HUES64 (cell line): Measurements from ENCODE around the gene LIMA1. TPM values are rescaled to one million over a fixed set of nuclear protein-coding genes. Genes with fewer than 3 reads are reported as not detected.
"Not testable (repeated sequence)": the region's sequence is repeated elsewhere in the genome, so short reads cannot be mapped to it uniquely, and the experiment has no call there.

ENCODE experiments used
- H3K27ac ChIP-seq: 2 replicates; pipeline ENCODE4 v1.7.0; 2013; ENCODE audit warnings: low read depth, low read length, inconsistent platforms
- H3K27me3 ChIP-seq: 2 replicates; pipeline ENCODE4 v1.6.1; 2013; ENCODE audit warnings: mild to moderate bottlenecking, low read length; ENCODE audit not compliant: insufficient read depth
- H3K36me3 ChIP-seq: 2 replicates; pipeline ENCODE4 v1.6.1; 2013; ENCODE audit warnings: mild to moderate bottlenecking, low read length; ENCODE audit not compliant: insufficient read depth
- H3K4me1 ChIP-seq: 2 replicates; pipeline ENCODE4 v1.6.1; 2013; ENCODE audit warnings: mild to moderate bottlenecking, low read length, moderate library complexity; ENCODE audit not compliant: insufficient read depth
- H3K4me3 ChIP-seq: 2 replicates; pipeline ENCODE4 v1.5.1; 2013; ENCODE audit warnings: mild to moderate bottlenecking, low read length, moderate library complexity
- H3K9ac ChIP-seq: 2 replicates; pipeline ENCODE4 v1.6.1; 2013; ENCODE audit warnings: mild to moderate bottlenecking, low read depth, low read length
- H3K9me3 ChIP-seq: 2 replicates; pipeline ENCODE4 v1.6.1; 2013; ENCODE audit warnings: low read depth, low read length; ENCODE audit not compliant: insufficient read depth
- WGBS: fragments of 150-250, 120-280 bp; methylation state at CpG from one replicate; pipeline ENCODE4 v1.1.7; 2013; ENCODE audit warnings: missing lambda C conversion rate; 5-methylcytosine and 5-hydroxymethylcytosine counted together
- polyA plus RNA-seq, 2 experiments: library from polyadenylated mRNA; stranded (reverse); fragments of 50-300 nt; gene quantifications; one replicate each; pipeline ENCODE4 v1.2.3, GENCODE V29; 2013

LIMA1 gene
- 30.7 TPM for polyA plus RNA-seq (2013, experiment 1 of 2)
- 30.7 TPM for polyA plus RNA-seq (2013, experiment 2 of 2)

DNA sequence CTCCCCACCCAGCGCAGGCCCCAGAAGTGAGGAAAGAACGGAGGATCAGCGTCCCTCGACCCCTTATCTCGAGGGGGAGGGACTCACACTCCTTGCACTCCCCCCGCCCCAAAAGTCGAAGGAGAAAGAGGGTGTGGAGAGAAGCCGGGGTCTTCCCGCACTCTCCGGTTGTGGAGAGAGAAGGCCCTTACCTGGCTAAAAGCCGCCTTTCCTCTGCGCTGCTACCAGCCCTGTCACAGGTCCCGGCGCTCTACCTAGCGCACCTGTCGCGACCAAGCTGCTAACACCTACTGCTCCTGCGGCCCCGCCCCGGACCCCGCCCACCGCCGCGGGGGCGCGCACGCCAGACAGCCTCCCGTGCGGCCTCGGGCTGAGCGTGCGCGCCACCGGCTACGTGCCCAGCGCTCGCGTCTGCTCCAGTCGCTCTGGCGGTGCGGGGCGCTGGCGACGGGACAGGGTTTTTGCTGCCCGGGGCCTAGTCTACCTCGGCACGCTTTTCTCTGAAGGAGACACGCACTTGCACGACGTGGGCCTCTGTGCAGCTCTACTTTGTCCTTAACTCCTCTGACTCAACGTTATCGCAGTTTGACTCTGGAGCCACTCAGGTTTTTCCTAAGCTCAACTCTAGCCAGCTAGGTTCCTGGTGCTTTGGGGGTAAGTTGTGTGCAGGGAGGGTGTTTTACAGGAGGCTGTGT lies at the start of gene LIMA1:
LIMA1 (minus strand) TSS at position 292 of the 695 bp plus-strand sequence. CDS start 34,769 bp downstream, outside the sequence.
- Histone ChIP-seq H3K9ac (peak within 1 kb of the TSS; percentile 71), H3K4me3 (peak within 1 kb of the TSS; percentile 84), H3K27me3 (peaks cover 17% of the 10 kb centered on the region; the same call in 1 of the 2 replicates), H3K4me1 (no peaks in the 10 kb centered on the region), H3K36me3 (no peaks in the 10 kb centered on the region), H3K27ac (no peak within 1 kb of the TSS; the same call in 1 of the 2 replicates), H3K9me3 (no peaks in the 10 kb centered on the region)
- 2% methylated on average over 49 of the region's 52 CpGs for WGBS

DNA sequence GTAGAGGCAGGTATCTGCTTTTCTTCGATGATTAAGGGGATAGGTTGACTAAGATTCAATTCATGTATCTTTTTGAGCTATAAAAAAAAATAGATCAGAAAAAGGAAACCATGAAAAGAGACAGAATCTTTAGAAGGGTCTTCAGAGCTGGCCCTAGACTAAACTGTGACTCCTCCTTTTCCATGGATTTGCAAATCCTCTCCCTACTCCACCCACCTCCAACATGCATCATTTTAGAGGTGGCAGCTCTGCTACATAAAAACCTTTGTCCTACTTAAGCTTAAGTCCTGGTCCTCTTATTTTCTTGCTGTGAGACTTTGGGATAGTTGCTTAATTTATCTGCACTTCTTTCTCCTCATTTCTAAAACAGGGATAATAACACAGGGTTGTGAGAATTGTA lies 48.4 kb upstream of the LIMA1 start:
- H3K36me3 ChIP-seq = no peaks in the 10 kb centered on the region
- H3K4me1 ChIP-seq = no peaks in the 10 kb centered on the region
- no peak overlapping the region for H3K27ac ChIP-seq
- no peaks in the 10 kb centered on the region for H3K9me3 ChIP-seq
- no peaks in the 10 kb centered on the region for H3K27me3 ChIP-seq
- WGBS = 80% methylated on average over 1 of the region's 1 CpG
- no peak overlapping the region for H3K9ac ChIP-seq
- H3K4me3 ChIP-seq = no peak overlapping the region

DNA sequence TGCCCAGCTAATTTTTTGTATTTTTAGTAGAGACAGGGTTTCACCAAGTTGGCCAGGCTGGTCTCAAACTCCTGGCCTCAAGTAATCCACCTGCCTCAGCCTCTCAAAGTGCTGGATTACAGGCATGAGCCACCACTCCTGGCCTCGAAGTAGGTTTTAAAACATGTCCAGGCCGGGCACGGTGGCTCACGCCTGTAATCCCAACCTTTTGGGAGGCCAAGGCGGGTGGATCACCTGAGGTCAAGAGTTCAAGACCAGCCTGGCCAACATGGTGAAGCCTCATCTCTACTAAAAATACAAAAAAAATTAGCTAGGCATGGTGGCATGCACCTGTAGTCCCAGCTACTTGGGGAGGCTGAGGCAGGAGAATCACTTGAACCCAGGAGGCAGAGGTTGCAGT lies 45.3 kb upstream of the LIMA1 start:
- H3K9me3 ChIP-seq, H3K4me3 ChIP-seq, H3K27ac ChIP-seq, H3K9ac ChIP-seq, H3K36me3 ChIP-seq, H3K4me1 ChIP-seq, H3K27me3 ChIP-seq: not testable (repeated sequence)
- 92% methylated on average over 5 of the region's 5 CpGs for WGBS

DNA sequence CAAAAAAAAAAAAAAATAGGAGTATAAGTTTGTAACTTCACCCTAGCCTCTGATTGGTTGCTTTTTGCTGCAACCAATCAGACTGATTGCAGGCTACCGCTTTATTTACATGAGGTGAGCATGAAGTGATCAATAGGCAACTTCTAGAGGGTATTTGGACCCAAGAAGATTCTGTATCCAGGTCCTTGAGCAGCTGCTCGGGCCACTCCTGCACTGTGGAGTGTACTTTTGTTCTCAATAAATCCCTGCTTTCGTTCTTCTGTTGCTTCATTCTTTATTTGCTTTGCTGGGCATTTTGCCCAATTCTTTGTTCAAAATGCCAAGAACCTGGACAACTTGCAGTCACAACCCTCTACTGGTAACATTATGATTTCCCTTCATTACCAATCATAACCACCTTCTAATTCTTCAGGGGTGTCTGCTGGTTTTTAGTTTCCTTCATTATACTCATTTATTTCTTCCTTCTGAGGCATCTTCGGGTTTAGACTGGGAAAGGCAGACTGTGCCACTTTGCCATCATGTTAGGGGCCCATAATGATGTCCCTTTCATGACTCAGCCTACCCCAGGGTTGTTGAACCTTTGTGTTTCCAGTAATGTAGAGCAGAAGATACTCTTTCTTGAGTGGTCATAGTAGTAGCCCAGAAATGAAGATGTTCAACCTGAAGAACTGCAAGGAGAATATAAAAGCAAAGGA lies 43.4 kb upstream of the LIMA1 start:
- no peaks in the 10 kb centered on the region for H3K9me3 ChIP-seq
- no peaks in the 10 kb centered on the region for H3K36me3 ChIP-seq
- no peak overlapping the region for H3K9ac ChIP-seq
- WGBS = 96% methylated on average over 4 of the region's 4 CpGs
- no peak overlapping the region for H3K4me3 ChIP-seq
- no peaks in the 10 kb centered on the region for H3K27me3 ChIP-seq
- no peaks in the 10 kb centered on the region for H3K4me1 ChIP-seq
- H3K27ac ChIP-seq = no peak overlapping the region

DNA sequence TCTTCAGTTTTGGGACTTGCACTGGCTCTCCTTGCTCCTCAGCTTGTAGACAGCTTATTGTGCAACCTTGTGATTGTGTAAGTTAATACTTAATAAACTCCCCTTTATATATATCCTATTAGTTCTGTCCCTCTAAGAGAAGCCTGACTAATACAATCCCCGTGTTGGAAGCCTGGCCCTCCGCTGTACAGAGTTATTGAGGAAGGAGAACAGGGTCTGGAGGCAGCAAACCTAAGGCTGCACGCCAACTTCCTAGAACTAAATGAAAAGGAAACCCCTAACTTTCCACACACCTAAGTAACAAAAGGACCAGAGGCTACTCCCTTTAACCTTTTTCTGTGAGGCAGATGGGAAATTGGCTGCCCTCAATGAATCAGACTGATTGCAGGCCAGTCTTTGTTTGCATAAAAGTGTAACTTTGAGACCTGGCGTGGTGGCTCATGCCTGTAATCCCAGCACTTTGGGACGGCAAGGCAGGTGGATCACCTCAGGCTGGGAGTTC lies 42.6 kb upstream of the LIMA1 start:
- H3K4me1 ChIP-seq = no peaks in the 10 kb centered on the region
- 91% methylated on average over 5 of the region's 5 CpGs for WGBS
- no peak overlapping the region for H3K4me3 ChIP-seq
- H3K36me3 ChIP-seq = no peaks in the 10 kb centered on the region
- no peaks in the 10 kb centered on the region for H3K27me3 ChIP-seq
- H3K9ac ChIP-seq = no peak overlapping the region
- no peak overlapping the region for H3K27ac ChIP-seq
- no peaks in the 10 kb centered on the region for H3K9me3 ChIP-seq

DNA sequence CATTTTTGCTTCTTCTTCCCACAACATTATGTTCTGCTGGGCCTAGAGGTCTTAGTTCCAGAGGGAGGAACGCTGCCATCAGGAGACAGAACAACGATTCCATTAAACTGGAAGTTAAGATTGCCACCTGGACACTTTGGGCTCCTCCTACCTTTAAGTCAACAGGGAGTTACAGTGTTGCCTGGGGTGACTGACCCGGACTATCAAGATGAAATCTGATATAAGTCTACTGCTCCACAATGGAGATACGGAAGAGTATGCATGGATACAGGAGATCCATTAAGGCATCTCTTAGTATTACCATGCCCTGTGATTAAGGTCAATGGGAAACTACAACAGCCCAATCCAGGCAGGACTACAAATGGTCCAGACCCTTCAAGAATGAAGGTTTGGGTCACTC lies 41.5 kb upstream of the LIMA1 start:
- H3K9me3 ChIP-seq, H3K36me3 ChIP-seq, H3K4me1 ChIP-seq, H3K27me3 ChIP-seq, H3K27ac ChIP-seq, H3K4me3 ChIP-seq, H3K9ac ChIP-seq: not testable (repeated sequence)
- WGBS = 93% methylated on average over 4 of the region's 4 CpGs

DNA sequence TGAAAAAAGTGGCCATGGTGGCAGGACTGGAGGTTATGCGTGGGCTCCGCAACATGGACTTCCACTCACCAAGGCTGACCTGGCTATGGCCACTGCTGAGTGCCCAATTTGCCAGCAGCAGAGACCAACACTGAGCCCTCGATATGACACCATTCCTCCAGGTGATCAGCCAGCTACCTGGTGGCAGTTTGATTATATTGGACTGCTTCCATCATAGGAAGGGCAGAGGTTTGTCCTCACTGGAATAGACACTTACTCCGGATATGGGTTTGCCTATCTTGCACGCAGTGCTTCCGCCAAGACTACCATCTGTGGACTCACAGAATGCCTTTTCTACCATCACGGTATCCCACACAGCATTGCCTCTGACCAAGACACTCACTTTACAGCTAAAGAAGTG lies 40.8 kb upstream of the LIMA1 start:
- whole genome bisulfite sequencing = 95% methylated on average over 7 of the region's 7 CpGs
- not testable (repeated sequence) for H3K4me1 ChIP-seq, H3K27ac ChIP-seq

DNA sequence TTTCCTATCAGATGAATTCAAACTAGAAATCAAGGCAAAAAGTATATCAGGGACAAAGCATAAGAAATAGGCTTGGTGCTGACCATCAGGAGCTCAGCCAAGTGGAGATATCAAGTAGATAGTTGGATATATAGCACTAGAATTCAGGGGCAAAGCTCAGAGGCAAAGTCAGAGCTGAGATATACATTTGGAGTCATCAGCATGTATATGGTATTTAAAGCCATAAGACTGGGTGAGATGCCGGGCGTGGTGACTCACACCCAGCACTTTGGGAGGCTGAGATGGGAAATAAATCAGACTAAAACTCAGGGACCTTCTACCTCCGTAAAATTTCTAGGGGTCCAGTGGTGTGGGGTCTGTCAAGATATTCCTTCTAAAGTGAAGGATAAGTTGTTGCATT lies 38.9 kb upstream of the LIMA1 start:
- no peak overlapping the region for H3K27ac ChIP-seq
- 95% methylated on average over 3 of the region's 3 CpGs for WGBS

More for the DNA sequence above, 40.8 kb upstream of the LIMA1 start:
- H3K4me3 ChIP-seq, H3K27me3 ChIP-seq, H3K9ac ChIP-seq, H3K9me3 ChIP-seq, H3K36me3 ChIP-seq: not testable (repeated sequence)

DNA sequence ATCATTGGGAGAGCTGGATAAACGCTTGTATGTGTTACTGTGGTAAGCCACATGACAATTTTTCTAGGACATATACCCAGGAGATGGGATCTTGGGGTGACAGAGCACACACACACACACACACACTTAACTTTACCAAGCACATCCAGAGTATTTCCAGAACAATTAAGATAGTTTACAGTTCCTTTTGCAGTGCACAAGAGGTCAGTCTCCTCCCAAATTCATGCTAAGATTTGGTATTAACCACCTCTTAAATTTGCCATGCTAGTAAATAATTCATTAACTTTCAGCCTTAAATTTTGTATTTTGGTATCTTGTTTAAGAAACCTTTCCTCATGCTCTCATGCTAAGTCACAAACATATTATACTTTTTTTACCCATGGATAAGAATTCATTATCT lies 33.9 kb upstream of the LIMA1 start:
- Histone ChIP-seq H3K9me3 (no peaks in the 10 kb centered on the region), H3K4me1 (no peaks in the 10 kb centered on the region), H3K9ac (no peak overlapping the region), H3K36me3 (no peaks in the 10 kb centered on the region), H3K27ac (no peak overlapping the region), H3K4me3 (no peak overlapping the region), H3K27me3 (no peaks in the 10 kb centered on the region)
- 100% methylated on average over 1 of the region's 1 CpG for WGBS

More for the DNA sequence above, 38.9 kb upstream of the LIMA1 start:
- Histone ChIP-seq H3K4me1 (no peaks in the 10 kb centered on the region), H3K9me3 (no peaks in the 10 kb centered on the region), H3K4me3 (no peak overlapping the region), H3K27me3 (no peaks in the 10 kb centered on the region), H3K9ac (no peak overlapping the region), H3K36me3 (no peaks in the 10 kb centered on the region)

DNA sequence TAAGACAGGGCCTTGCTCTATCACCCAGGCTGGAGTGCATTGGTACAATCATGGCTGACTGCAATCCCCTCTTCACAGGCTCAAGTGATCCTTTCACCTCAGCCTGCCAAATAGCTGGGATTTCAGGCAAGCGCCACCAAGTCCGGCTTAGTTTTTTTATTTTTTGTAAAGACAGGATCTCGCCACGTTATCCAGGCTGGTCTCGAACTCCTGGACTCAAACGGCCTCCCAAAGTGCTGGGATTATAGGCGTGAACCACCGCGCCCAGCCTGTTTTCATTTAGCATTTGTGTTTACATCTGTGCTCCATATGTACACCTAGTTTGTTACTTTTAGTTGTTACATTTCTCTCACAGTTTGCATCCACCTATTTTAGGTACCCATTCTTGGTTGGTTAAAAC lies 32.5 kb upstream of the LIMA1 start:
- no peaks in the 10 kb centered on the region for H3K36me3 ChIP-seq
- no peaks in the 10 kb centered on the region for H3K4me1 ChIP-seq
- no peak overlapping the region for H3K27ac ChIP-seq
- no peaks in the 10 kb centered on the region for H3K27me3 ChIP-seq
- no peak overlapping the region for H3K4me3 ChIP-seq
- H3K9ac ChIP-seq = no peak overlapping the region
- no peaks in the 10 kb centered on the region for H3K9me3 ChIP-seq
- WGBS = 95% methylated on average over 9 of the region's 9 CpGs

DNA sequence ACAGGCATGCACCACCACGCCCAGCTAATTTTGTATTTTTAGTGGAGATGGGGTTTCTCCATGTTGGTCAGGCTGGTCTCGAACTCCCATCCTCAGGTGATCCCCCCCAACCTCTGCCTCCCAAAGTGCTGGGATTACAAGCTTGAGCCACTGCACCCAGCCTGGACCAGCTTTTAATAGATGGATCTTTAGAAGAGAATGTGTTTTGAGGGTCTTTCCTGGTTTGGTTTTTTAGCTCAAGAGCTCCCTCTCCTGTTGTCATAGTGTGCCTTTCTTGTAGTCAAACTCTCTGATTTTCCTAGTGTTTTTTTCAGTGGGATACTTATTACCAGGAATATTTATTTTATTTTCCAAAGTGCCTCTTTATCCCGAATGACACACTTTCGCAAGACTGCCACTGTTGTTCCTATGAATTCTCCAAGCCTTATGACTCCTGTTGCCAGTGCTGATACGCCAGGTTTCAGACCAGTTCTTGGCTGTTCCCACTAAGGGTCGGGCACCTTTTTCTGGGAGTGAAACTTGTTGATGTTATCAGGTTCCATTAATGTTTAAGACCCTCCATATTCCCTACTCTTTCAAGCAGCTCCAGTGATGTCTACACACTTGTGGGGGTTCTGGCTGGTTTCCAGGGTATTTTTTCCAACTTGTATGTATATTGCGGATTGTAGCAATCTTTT lies 31.5 kb upstream of the LIMA1 start:
- Histone ChIP-seq H3K9me3 (no peaks in the 10 kb centered on the region), H3K9ac (no peak overlapping the region)
- WGBS = 73% methylated on average over 7 of the region's 7 CpGs

More for the DNA sequence above, 31.5 kb upstream of the LIMA1 start:
- Histone ChIP-seq H3K27me3 (no peaks in the 10 kb centered on the region), H3K4me3 (no peak overlapping the region), H3K36me3 (no peaks in the 10 kb centered on the region), H3K4me1 (no peaks in the 10 kb centered on the region), H3K27ac (no peak overlapping the region)
